Astrocyte (in vitro differentiated cells and primary cell): Measurements from ENCODE around the gene TMEM200C.

Experiments
- CTCF ChIP-seq: IDR thresholded peaks from 2 replicates; pipeline ENCODE4 v1.5.1; 2011; ENCODE audit warnings: low read depth, mild to moderate bottlenecking, inconsistent platforms, low read length, moderate library complexity; ENCODE audit not compliant: insufficient read depth
- EZH2 ChIP-seq: IDR thresholded peaks from 2 replicates; pipeline ENCODE4 v1.6.1; 2012; ENCODE audit warnings: mild to moderate bottlenecking, low read length, inconsistent platforms; ENCODE audit not compliant: insufficient read depth

DNA sequence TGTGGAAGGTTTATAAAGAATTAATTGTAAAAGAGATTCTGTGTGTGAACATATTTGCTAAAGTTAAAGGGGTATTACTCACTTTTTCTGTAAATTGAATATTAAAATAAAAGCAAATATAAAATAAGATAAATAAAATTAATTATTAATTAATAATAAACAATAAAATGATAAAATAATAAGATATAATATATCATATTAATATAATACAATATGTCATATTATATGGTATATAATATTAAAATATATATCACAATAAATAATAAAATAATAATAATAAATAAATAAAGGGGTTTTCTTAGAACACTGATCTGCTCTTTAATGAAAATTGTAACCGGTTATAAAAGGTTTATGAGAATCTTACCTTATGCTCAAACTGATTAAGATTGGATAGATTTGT, 29.8 kb downstream of the TMEM200C start:
- TF ChIP-seq CTCF (no peak), EZH2 (no peak)
